A549 (cell line): ENCODE measurements around the gene IL1R1.

Experiments
- JUN ChIP-seq, 2 experiments: fragments of >200 bp; sonication (Bioruptor Twin); formaldehyde crosslinking; IDR thresholded peaks; 2 replicates in 1 of 2; 3 replicates in 1 of 2; pipeline ENCODE4 v1.6.1; 2016 to 2017
- SMC3 ChIP-seq: fragments of >200 bp; sonication (Bioruptor Twin); formaldehyde crosslinking; IDR thresholded peaks from 3 replicates; pipeline ENCODE4 v1.6.1; 2018; ENCODE audit warnings: inconsistent platforms
- TF ChIP-seq, protein P1 (sequence below): fragments of >200 bp; sonication (Bioruptor Twin); formaldehyde crosslinking; IDR thresholded peaks from 3 replicates; pipeline ENCODE4 v1.5.1; 2016
- TF ChIP-seq, protein P2 (sequence below): fragments of 250-450 bp; sonication (Bioruptor Pico); IDR thresholded peaks from 2 replicates; pipeline ENCODE4 v1.5.0; 2021; ENCODE audit warnings: mild to moderate bottlenecking, moderate library complexity, borderline replicate concordance

DNA sequence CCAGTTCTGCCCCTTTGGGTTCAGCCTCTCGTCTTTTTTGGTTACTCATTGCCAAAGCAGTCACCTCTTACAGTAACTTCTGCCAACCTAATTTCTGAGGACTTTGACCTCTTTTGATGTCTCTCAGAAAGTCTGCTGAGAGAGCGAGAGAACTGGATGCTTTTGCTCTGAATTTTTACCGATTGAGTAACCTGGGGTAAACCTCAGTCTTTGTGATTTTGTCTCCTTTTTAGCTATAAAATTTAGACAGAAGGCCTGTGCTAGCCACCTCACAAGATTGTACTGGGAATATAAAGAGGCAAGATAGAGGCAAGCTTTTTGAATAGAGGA is 34.8 kb upstream of the IL1R1 start:
- TF ChIP-seq, protein P1, sequence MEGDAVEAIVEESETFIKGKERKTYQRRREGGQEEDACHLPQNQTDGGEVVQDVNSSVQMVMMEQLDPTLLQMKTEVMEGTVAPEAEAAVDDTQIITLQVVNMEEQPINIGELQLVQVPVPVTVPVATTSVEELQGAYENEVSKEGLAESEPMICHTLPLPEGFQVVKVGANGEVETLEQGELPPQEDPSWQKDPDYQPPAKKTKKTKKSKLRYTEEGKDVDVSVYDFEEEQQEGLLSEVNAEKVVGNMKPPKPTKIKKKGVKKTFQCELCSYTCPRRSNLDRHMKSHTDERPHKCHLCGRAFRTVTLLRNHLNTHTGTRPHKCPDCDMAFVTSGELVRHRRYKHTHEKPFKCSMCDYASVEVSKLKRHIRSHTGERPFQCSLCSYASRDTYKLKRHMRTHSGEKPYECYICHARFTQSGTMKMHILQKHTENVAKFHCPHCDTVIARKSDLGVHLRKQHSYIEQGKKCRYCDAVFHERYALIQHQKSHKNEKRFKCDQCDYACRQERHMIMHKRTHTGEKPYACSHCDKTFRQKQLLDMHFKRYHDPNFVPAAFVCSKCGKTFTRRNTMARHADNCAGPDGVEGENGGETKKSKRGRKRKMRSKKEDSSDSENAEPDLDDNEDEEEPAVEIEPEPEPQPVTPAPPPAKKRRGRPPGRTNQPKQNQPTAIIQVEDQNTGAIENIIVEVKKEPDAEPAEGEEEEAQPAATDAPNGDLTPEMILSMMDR = no peak
- TF ChIP-seq, protein P2, sequence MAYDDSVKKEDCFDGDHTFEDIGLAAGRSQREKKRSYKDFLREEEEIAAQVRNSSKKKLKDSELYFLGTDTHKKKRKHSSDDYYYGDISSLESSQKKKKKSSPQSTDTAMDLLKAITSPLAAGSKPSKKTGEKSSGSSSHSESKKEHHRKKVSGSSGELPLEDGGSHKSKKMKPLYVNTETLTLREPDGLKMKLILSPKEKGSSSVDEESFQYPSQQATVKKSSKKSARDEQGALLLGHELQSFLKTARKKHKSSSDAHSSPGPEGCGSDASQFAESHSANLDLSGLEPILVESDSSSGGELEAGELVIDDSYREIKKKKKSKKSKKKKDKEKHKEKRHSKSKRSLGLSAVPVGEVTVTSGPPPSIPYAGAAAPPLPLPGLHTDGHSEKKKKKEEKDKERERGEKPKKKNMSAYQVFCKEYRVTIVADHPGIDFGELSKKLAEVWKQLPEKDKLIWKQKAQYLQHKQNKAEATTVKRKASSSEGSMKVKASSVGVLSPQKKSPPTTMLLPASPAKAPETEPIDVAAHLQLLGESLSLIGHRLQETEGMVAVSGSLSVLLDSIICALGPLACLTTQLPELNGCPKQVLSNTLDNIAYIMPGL (CRISPR knock-in tag) = no peak
- TF ChIP-seq JUN (IDR thresholded peaks at IDR 0.05) (peak; percentile 57 to 69; a peak in 3 of 5 replicates), SMC3 (peak; percentile 46; the same call in 2 of the 3 replicates)
